ENCODE results near the gene BDH1. TPM values are rescaled to one million over a fixed set of nuclear protein-coding genes. Genes with fewer than 3 reads are reported as not detected.

The BDH1 gene
- total and polyA plus RNA-seq, 2 of the 13 experiments (the other 11 are each of a cell fraction or from before 2014, with no cell fraction given) = 21.2 to 71.9 TPM

DNA sequence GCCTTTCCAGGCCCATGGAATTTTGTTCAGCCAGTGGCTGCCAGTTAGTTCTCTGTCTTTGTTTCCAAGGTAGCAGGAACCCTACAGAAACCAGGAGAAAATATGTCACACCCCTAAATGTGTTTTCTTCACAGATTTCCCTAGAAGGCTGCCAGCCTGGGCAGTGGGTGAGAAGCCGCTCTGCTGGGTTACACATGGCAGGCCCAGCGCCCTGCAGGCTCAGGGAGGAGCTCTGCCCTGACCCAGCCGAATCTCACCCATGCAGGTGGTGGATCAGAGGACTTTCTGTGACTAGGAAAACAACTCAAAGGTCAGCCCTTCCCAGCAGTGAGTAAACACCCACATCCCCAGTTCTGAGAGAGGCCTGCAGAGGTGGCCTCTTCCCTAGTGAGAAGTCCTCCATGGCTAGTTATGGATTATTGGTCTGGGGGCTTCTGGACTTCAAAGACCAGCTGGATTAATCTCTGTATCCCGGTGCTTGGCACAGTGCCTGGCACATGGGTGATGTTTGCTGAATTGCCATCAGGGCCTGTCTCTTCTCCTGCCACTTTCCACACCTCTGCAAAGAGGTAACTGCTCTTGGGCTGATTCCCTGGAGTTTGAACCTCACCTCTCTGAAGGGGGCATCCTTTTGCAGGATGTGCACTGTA lies 34.7 kb upstream of the BDH1 start (continued):
- TF ChIP-seq, protein P1, sequence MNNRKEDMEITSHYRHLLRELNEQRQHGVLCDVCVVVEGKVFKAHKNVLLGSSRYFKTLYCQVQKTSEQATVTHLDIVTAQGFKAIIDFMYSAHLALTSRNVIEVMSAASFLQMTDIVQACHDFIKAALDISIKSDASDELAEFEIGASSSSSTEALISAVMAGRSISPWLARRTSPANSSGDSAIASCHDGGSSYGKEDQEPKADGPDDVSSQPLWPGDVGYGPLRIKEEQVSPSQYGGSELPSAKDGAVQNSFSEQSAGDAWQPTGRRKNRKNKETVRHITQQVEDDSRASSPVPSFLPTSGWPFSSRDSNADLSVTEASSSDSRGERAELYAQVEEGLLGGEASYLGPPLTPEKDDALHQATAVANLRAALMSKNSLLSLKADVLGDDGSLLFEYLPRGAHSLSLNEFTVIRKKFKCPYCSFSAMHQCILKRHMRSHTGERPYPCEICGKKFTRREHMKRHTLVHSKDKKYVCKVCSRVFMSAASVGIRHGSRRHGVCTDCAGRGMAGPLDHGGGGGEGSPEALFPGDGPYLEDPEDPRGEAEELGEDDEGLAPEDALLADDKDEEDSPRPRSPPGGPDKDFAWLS (CRISPR knock-in tag; IDR thresholded peaks at IDR 0.05; ENCODE audit: borderline replicate concordance) = 0 out of 2 replicates have a peak, but pooled peaks have one; percentile 52
- no peak for TF ChIP-seq EEA1 (CRISPR knock-in tag; IDR thresholded peaks at IDR 0.05; ENCODE audit: borderline replicate concordance)
- no peak for TF ChIP-seq ZNF720 (CRISPR knock-in tag; IDR thresholded peaks at IDR 0.05)
- no peak for TF ChIP-seq CENPX (CRISPR knock-in tag; IDR thresholded peaks at IDR 0.05)
- 0 out of 2 replicates have a peak, but pooled peaks have one; percentile 32 for TF ChIP-seq HOXD1 (CRISPR knock-in tag; IDR thresholded peaks at IDR 0.05)
- TF ChIP-seq, protein P2, sequence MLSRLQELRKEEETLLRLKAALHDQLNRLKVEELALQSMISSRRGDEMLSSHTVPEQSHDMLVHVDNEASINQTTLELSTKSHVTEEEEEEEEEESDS (CRISPR knock-in tag; IDR thresholded peaks at IDR 0.05; ENCODE audit: borderline replicate concordance) = peak; percentile 74; the same call in 1 of the 2 replicates
- TF ChIP-seq ISX (CRISPR knock-in tag; conservative IDR thresholded peaks at IDR 0.05) = no peak
- TF ChIP-seq HNRNPH1 (optimal IDR thresholded peaks at IDR 0.05; ENCODE audit: low read depth, low read length) = no peak
- TF ChIP-seq ZNF883 (CRISPR knock-in tag; IDR thresholded peaks at IDR 0.05; ENCODE audit: not compliant biosample characterization) = no peak
- TF ChIP-seq DPF2 (CRISPR knock-in tag; IDR thresholded peaks at IDR 0.05; ENCODE audit: borderline replicate concordance, low read depth) = peak; percentile 89
- TF ChIP-seq BCL6 (CRISPR knock-in tag; IDR thresholded peaks at IDR 0.05) = peak; percentile 94
- TF ChIP-seq ARHGAP35 (CRISPR knock-in tag; IDR thresholded peaks at IDR 0.05; ENCODE audit: borderline replicate concordance) = no peak; the same call in 1 of the 2 replicates
- TF ChIP-seq CBX2 (IDR thresholded peaks at IDR 0.05; ENCODE audit: low read depth, low read length) = no peak
- TF ChIP-seq CBX2 (CRISPR knock-in tag; IDR thresholded peaks at IDR 0.05; ENCODE audit: low read depth) = no peak
- peak; percentile 46; the same call in 1 of the 2 replicates for TF ChIP-seq CBX5 (CRISPR knock-in tag; IDR thresholded peaks at IDR 0.05; ENCODE audit: borderline replicate concordance)
- TF ChIP-seq, protein P3, sequence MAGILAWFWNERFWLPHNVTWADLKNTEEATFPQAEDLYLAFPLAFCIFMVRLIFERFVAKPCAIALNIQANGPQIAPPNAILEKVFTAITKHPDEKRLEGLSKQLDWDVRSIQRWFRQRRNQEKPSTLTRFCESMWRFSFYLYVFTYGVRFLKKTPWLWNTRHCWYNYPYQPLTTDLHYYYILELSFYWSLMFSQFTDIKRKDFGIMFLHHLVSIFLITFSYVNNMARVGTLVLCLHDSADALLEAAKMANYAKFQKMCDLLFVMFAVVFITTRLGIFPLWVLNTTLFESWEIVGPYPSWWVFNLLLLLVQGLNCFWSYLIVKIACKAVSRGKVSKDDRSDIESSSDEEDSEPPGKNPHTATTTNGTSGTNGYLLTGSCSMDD (CRISPR knock-in tag; IDR thresholded peaks at IDR 0.05) = no peak
- no peak for TF ChIP-seq THYN1 (CRISPR knock-in tag; IDR thresholded peaks at IDR 0.05; ENCODE audit: borderline replicate concordance, low read depth)
- TF ChIP-seq ZNF446 (CRISPR knock-in tag; IDR thresholded peaks at IDR 0.05) = no peak
- TF ChIP-seq, protein P4, sequence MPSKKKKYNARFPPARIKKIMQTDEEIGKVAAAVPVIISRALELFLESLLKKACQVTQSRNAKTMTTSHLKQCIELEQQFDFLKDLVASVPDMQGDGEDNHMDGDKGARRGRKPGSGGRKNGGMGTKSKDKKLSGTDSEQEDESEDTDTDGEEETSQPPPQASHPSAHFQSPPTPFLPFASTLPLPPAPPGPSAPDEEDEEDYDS (CRISPR knock-in tag; IDR thresholded peaks at IDR 0.05) = peak; percentile 66
- TF ChIP-seq ZSCAN20 (CRISPR knock-in tag; IDR thresholded peaks at IDR 0.05; ENCODE audit: borderline replicate concordance) = 0 out of 2 replicates have a peak, but pooled peaks have one; percentile 30
- TF ChIP-seq, protein P5, sequence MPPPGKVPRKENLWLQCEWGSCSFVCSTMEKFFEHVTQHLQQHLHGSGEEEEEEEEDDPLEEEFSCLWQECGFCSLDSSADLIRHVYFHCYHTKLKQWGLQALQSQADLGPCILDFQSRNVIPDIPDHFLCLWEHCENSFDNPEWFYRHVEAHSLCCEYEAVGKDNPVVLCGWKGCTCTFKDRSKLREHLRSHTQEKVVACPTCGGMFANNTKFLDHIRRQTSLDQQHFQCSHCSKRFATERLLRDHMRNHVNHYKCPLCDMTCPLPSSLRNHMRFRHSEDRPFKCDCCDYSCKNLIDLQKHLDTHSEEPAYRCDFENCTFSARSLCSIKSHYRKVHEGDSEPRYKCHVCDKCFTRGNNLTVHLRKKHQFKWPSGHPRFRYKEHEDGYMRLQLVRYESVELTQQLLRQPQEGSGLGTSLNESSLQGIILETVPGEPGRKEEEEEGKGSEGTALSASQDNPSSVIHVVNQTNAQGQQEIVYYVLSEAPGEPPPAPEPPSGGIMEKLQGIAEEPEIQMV (CRISPR knock-in tag; IDR thresholded peaks at IDR 0.05; ENCODE audit: low read depth) = no peak
- TF ChIP-seq, protein P6, sequence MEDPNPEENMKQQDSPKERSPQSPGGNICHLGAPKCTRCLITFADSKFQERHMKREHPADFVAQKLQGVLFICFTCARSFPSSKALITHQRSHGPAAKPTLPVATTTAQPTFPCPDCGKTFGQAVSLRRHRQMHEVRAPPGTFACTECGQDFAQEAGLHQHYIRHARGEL (CRISPR knock-in tag; IDR thresholded peaks at IDR 0.05) = no peak
- TF ChIP-seq SOX5 (CRISPR knock-in tag; IDR thresholded peaks at IDR 0.05; ENCODE audit: borderline replicate concordance) = peak; percentile 71; the same call in 1 of the 2 replicates
- TF ChIP-seq SOX13 (IDR thresholded peaks at IDR 0.05) = no peak
- peak in 1 of 2 experiments; percentile 77; a peak in 2 of 4 replicates for TF ChIP-seq SOX13 (CRISPR knock-in tag; conservative IDR thresholded peaks at IDR 0.05 in 1 of 2, IDR thresholded peaks at IDR 0.05 in 1 of 2)
